GM21528 (cell line): ENCODE data around the gene NTF3.

ENCODE experiments used
- ATAC-seq: cut with Tn5 transposase; IDR thresholded peaks from one replicate; pipeline ENCODE4 v1.9.1; 2021; ENCODE audit warnings: mild to moderate bottlenecking, moderate library complexity; ENCODE audit not compliant: unreplicated experiment, low FRiP score

NTF3 gene

DNA sequence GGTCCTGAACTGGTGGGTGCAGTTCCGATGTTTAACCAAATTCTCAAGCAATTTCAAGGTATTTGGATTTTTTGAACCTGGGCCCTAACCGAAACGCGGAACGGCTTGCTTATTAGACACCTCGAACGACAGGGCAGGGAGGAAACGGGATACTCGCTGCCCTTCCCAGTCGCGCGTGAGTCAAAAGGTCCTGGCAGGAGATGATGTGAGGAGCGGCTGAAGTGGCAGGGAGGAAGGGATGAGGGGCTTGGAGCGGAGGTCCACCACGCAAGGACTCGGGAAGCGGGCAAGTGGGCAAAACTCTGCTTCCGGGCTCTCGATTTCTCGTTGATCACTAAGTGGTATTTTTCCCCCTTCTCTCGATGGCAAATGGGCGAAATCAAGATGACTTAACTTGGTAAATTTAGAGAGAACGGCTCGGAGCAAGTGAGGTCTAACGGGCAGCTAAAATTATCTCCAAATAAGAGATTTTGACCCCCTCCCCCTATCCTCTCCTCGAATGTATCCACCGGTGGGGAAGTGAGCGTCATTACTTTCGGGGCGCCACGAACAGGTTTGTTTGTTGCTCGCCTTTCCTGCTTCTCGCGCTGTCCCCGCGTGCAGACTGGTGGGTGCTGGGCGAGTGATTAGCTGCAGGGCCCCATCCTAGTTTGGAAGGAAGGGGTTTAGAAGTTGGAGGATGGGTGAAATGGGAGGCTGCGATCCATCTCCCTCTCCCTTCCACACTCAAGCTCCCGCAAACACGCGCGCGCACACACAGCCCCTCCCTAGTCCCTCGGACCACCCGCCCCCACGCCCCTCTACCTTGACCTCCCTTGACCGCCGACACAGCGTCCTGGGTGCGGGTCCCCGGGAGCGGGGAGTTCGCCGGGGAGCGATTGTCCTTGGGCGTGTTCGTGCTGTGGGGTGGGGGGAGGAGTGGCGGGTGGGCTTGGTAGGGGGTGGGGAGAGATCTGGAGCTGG, 986 bp upstream of the NTF3 start:
- no peak for ATAC-seq

DNA sequence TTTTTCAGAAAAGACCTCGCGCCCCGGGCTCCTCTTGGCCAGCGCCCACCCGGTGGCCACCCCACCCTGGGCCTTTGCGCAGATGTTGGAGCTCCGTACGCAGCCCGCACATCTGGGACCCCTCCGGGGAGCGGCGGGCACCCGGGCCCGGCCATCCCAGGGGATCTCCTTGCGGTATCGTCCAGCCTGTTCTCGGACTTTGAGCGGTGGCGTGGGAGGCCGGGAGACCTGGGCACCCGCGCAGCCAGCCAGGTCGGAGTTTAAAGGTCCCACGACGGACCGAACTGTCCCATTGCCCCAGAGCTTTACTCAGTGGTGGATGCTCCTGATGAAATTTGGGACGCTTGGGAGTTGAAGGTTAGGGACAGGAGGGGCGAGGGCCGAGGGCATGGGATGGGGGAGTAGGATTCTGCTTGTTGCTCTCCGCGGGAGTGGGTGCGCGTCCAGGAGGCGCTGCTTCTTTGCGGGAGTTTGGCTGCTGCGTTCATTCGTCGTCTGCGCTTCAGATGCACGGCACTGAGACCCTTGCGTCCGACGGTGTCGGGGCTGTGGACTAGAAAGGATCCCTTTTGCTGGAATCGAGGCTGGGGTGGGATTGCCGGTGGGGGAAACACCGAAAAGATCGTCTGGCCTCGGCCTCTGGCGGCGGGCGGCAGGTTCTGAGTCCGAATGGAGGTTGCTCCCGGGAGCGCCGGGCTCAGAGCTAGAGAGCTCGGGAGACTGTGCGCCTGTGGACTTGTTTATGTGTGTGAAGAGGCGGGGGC, 1.4 kb downstream of the NTF3 start:
- ATAC-seq: no peak

- no peak for ATAC-seq
These were observed 2.1 kb downstream of the NTF3 start for GRCh38 chr12:5433845-5434646.

- no peak for ATAC-seq
These were observed 3.0 kb downstream of the NTF3 start for GRCh38 chr12:5434647-5435560.

GRCh38 chr12:5437182-5437583, 5.3 kb downstream of the NTF3 start:
- ATAC-seq: no peak

DNA sequence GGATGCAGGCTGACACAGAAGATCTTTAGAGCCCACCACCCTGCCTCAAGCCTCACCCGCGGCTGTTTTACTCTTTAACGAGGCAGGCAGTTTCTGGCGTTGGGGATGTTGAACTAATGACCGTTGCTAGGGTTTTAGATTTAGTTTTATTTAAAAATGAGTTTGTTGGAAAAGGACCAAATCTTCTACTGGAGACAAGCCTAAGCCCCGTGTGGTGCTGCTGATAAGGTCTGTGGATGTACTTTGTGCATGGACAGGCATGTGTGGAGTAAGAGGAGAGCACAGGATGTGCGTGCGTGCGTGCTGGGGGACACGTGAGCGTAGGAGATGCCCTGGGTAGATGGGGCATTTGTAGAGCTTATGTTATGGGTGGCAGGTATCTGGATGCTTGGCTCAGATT, 5.7 kb downstream of the NTF3 start:
- ATAC-seq: no peak

GRCh38 chr12:5438671-5439200, 6.8 kb downstream of the NTF3 start:
- ATAC-seq: no peak

DNA sequence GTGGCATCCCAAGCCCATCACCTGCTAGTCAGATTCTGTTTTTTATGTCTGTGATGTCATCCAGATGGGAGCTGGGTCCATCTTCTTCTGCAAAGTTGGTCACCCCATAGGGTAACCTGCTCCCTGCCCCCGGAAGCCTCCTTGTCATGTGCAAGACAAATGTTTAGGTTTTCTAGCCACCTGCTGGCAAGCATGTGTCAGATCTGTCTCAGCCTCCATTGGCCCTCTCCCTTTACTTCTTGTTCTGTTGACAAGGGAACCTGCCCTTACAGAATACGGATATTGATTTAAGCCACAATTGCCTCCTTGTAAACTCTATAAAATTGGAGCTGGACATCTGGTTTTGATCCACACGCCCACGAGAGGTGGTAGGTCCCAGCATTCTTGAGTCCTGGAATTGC, 7.5 kb downstream of the NTF3 start:
- no peak for ATAC-seq

DNA sequence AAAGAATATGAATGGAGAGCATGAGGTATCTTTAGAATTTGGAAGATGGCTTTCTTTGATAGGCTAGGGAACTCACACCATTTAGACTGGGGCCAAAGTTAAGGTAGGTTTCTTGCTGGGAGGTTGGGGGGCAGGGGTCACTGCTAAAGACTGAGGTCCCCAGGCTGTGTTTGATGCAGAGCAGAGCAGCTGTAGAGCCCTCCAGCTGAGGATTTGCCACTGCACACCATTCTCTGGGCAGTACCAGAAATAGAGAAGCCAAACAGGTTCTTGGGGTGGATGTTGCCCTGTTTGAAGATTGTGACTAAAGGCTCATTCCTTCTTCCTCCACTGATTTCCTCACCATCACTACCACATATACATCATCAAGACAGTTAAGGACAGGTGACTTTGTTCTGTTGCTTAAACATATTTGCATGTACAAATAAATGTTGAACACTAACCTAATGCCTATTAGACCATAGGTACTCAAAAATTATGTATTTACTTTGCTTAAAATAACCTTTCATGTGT, 7.9 kb downstream of the NTF3 start:
- ATAC-seq: no peak

DNA sequence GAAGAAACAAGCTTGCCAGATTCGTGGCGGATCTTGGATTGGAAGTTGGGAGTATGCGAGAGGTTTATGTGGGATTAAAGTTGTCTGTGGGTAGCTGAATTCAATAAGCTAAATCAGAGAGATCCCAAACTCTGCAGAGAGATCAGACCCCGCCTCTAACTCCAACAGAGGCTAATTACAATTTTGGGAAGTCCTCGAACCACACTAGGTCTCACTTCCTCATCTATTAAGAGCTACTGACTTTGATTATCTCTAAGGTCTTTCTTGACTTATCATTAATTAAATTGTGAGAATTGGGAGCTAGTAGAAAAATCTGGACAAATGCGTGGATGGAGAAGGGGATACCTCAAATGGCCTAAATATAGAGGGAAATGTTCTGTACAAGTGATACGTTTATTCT, 9.1 kb downstream of the NTF3 start:
- ATAC-seq: no peak

GRCh38 chr12:5441497-5442236, 9.8 kb downstream of the NTF3 start:
- no peak for ATAC-seq

DNA sequence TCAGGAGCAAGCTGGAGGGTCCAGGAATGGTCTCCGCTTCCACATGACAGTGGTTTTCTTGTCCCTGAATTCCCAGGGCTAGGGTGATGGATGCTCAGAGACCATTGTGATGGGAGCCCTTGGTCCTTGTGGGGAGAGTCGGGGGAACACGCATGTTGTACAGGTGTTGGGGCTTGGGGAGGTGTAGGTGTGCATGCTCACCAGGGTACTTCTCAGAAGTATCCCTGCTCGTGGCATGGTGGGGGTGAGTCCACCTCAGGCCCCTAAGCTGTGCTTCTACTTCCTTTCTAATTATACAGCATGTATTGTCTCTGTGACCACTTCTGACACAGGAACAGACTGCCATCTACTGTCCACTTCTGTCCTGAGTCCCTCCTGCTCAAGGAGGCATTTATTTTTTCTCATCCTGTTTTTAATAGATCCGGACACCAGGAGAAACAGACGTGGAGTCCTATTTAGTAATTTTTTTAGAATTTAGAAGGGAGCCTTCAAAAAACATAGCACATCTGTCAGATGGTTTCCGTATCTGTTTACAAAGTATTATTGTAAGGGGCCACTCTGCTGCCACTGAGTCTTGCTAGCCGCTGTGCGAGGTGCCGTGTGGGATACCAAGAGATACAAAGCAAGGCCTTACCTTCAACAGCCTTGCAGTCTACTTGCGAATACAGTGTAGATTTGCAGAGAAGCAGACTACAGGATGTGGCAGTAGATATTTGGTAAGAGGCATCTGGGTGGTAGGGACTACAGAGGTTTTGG, 10.5 kb downstream of the NTF3 start:
- no peak for ATAC-seq

GRCh38 chr12:5444520-5444919, 12.6 kb downstream of the NTF3 start:
- ATAC-seq: no peak

- no peak for ATAC-seq
These were observed 15.4 kb downstream of the NTF3 start for GRCh38 chr12:5447320-5447719.

GRCh38 chr12:5451251-5451650, 19.3 kb downstream of the NTF3 start:
- no peak for ATAC-seq

DNA sequence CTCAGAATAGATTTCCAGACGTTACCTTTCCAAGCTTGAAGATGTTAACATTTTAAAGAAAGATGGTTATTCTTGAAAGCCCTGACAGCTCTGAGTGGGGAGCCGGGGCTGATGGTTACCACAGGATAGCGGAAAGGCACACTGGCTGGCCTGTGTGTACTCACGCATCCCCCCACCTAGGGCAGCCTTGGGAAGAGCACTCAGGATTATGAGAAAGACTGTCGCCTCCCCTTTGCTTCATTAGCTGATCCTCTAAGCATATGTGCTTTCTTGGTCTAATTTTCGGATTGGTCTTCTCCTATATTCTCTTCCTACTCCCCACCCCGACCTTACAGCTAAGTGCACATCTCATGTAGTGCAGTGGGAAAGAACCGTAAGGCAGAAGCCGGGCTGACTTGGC, 20.7 kb downstream of the NTF3 start:
- ATAC-seq: no peak

DNA sequence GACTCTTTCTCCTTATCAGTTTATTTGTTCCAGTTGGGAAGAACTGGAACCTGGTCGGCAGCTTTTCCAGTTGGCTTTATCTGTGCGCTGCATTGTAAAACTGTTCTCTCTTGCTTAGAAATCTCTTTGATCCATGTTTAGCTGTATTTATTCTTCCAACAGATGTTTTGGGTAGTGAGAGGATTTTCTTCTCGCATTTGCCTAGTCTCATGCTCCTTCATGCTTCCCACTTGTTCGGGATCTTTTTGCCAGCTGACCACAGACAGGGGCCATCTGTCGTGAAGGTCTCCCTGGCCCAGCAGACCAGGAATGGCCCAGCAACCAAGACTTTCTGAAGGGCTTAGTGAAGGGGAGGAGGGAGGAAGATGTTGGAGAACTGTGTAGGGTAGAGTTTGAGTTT, 21.6 kb downstream of the NTF3 start:
- no peak for ATAC-seq

GRCh38 chr12:5455045-5455444, 23.1 kb downstream of the NTF3 start:
- ATAC-seq: no peak
